NCI-H146 (cell line): ENCODE measurements around the gene WFIKKN2.
"Not testable (repeated sequence)": the region's sequence is repeated elsewhere in the genome, so short reads cannot be mapped to it uniquely, and the experiment has no call there.

ENCODE experiments used
- DNase-seq: peaks from one replicate; lab custom pipeline; 2025; lab: John Stamatoyannopoulos, UW

WFIKKN2 gene

DNA sequence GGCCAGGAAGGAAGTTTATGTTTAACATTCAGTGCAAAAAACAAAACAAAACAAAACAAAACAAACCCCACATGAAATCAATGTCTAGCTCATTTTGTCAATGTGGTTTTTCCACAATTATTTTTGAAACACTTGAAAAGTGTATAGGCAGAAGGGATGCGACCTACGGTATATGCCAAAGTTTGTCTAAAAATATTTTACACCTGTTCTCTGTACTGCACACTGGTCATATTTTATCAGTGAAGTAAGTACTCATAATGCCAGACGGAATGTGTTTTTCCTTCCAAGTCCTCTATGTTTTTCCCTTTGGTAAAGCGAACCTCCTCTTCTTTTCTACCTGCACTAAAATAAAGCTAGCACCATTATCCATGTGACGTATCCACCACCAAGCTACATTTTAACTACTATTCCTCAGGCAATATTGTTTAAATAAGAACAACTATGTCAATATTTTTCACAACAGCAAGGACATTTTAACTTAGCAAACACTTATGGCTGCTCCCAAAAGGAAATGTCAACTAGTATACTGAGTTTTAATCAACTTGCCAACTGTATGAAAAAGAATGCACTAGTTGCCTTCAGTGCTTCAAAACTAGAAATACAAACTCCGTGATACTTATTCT, 20.4 kb downstream of the WFIKKN2 start:
- DNase-seq = no peak

DNA sequence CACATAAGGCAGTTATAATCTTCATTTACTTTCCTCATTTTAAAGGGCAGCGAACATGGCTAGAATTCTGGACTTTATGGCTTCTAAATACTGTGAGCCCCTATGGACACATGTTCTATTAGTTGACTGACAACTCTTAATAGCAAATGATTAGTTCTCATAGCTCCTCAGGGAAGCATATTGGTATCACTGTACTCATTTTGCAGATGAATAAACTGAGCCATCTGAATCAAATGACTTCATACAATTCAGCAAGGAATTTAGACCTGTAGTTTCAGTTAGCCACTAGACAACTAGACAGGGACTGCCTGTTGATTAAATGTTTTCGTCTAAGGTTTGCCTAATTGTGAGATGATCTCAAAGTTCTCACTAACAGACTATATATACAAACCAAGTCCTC, 21.0 kb downstream of the WFIKKN2 start:
- DNase-seq = no peak

- DNase-seq = no peak
Measured at GRCh38 chr17:50858486-50859225, 23.3 kb downstream of the WFIKKN2 start.

DNA sequence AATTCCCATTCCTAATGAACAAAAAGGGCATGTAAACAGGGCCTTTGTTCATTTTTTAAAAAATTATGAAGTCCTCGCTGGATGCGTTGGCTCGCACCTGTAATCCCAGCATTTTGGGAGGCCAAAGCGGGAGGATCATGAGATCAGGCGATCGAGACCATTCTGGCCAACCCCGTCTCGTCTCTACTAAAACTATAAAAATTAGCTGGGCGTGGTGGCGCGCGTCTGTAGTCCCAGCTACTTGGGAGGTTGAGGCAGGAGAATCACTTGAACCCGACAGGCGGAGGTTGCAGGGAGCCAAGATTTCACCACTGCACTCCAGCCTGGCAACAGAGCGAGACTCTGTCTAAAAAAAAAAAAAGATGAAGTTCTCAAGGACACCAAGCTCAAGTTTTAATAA, 24.3 kb downstream of the WFIKKN2 start:
- not testable (repeated sequence) for DNase-seq

DNA sequence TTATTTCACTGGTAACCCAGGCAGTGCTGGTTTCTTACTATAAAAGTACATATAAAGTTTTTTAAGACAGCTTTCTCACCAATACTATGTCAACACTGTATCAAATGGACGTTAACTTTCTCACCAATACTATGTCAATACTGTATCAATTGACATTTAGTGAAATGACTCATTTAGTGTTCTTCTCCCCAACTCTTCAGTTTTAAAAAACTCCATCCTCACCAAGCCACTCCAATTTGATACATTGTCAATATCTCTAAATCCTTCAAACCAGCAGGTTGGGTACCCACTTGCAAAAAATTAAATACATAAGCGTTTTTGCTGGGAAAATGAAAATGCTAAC, 25.9 kb downstream of the WFIKKN2 start:
- DNase-seq = no peak

DNA sequence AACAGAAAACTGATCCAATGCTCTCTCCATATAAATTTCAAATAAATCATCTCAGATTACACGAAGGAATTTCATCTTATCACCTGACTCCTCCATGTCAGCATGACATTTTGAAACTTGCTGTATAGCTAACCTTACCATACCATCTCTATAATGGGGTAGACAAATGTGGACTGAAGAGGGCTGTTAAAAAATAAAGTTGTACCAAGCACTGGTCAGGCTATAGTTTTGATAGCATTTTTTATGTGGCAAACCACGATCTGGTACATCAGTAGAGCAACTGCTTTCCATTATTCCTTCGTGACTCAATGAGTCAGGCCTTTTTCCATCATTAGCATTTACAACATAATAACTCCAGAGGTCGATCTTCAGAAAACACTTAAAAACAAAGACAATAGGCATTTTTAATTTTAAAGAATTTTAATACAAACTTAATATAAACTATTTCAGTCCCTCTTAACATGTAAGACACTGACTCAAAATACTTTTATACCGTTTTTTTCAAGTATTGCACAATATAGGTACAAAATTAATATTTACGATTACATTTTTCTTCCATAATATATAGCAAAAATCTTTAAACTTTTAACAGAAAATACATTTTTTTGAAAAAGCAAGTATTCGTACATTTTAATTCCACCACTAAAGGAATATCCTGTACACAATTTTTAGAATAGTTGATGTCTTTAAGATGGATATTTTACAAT, 26.6 kb downstream of the WFIKKN2 start:
- no peak for DNase-seq

GRCh38 chr17:50863221-50863843, 27.9 kb downstream of the WFIKKN2 start:
- DNase-seq = peak; percentile 31

GRCh38 chr17:50863931-50864330, 28.5 kb downstream of the WFIKKN2 start:
- DNase-seq = no peak

- no peak for DNase-seq
Measured at GRCh38 chr17:50864747-50865059, 29.3 kb downstream of the WFIKKN2 start.

DNA sequence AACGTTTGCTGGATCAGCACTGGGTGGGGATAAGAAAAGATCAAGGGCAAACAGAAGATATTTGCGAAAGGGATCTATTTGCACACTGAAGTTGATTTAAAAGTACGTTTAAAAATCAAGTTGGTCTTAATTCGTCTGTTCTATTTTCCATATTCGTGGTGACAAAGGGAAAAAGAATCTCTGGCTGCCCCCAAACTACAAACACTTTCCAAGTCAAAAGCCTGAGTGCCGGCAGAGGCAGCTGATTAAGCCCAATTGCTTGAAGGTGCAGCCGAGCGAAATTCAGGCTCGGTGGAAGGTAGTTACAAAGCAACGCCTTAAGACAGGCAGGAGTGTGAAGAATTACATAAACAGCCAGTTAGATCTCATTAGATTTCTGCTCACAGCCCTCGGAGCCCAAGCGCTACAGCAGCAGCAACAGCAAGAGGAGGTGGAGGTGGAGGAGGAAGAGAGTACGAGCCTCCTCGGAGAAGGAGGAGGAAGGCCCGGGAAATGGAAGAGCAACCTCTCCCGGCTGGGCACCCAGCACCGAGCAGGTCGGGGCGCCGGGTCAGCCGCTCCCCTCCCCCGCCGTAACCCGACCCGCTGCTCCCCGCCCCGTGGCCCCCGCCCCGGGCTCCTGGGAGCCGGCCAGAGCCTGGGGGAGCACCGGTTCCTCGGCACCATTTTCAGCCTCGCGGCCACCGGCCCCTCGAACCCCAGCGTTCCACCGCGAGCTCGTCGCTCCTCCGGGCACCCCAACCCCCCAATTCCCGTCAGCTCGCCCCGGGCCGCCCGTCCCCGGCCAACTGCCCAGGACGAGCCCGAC, 29.9 kb downstream of the WFIKKN2 start:
- DNase-seq = peak; percentile 53

- DNase-seq = peak; percentile 49
Measured at GRCh38 chr17:50865868-50866260, 30.5 kb downstream of the WFIKKN2 start.

GRCh38 chr17:50866261-50866949, 31.0 kb downstream of the WFIKKN2 start, which contains the start of gene TOB1:
Gene TOB1 (minus strand): TSS chr17:50866354. CDS start chr17:50864017, 2,337 bp downstream.
- peak; percentile 99 for DNase-seq

- peak; percentile 90 for DNase-seq
Measured at GRCh38 chr17:50866950-50867362, 31.6 kb downstream of the WFIKKN2 start.

- peak; percentile 98 for DNase-seq
Measured at GRCh38 chr17:50867363-50868139, 32.2 kb downstream of the WFIKKN2 start.

DNA sequence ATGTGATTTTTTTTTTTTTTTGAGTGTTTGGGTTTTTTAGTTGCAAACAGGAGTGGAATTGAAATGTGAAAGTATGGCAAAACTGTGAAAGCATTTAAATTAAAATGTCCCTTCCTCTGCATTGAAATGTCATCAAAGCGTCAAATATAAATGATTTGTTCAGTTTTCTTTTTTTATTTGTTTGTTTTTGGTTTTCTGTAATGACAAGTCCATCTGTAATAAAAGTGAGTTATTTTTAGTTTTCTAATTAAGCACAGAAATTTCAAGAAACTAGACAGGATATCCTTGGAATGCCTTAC, 32.7 kb downstream of the WFIKKN2 start:
- DNase-seq = no peak

DNA sequence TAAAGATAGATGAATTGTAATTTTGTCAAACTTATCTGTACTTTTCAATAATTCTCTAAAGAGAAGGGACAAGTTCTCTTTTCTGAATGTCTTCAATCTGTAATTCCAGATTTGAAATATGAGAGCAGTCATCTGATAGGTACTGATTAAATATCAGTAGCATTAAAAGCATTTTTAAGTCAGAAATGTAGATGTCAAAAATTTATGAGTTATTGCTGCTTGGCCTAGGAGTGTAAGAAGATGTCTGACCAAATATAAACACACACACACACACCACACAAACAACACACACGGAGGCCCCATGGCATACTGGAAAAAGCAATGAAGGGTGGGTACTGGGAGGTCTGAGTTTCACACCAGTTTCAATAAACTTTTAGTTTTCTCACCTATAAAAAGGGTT, 33.2 kb downstream of the WFIKKN2 start:
- no peak for DNase-seq

- no peak for DNase-seq
Measured at GRCh38 chr17:50871364-50871763, 36.0 kb downstream of the WFIKKN2 start.

DNA sequence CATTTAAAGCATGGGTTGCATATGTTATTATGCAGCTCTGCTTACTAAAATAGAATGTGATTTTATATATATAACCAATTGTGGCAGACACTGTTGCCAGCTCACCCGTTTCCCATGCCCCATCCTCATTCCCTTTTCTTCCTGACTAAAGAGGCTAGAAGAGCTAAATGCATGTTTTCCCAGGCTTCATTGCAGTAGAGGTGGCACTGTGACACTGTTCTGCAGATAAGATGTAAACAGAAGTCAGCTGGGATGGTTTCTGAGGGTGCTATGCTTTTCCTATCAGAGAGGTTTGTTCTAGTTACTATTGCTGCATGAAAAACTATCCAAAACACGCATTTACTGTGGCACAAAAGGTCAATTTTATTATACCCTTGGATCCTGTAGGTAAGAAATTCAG, 36.5 kb downstream of the WFIKKN2 start:
- DNase-seq = no peak

DNA sequence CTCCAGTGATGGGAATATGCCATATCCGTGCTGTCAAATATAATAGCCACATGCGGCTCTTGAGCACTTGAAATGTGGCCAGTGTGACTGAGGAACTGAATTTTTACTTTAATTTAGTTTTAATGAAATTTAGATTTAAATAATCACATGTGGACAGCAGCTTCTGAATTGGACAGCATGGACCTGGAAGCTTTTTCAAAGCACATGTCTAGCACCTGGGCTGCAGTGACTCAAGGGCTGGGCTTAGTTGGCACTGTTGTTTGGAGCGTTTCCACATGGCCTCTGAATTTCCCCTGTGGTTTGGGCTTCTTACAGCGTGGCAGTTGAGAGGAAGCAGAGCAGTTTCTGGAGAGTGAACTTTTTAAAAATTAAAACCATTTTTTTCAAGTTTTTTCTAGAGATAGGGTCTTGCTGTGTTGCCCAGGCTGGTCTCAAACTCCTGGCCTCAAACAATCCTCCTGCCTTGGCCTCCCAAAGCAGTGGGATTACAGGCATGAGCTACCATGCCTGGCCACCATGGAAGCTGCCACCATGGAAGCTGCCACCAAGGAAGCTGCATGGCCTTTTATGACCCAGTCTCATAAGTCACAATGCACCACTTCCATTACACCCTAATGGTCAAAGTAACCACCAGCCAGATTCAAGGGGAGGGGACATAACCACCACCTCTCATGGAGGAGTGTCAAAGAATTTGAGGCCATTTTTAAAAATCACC, 37.5 kb downstream of the WFIKKN2 start:
- DNase-seq = no peak

GRCh38 chr17:50875074-50875473, 39.7 kb downstream of the WFIKKN2 start:
- DNase-seq = no peak
